ENCODE data around the gene PSMD5. TPM values are rescaled to one million over a fixed set of nuclear protein-coding genes. Genes with fewer than 3 reads are reported as not detected.

The PSMD5 gene
- total and polyA plus RNA-seq, 10 of the 15 experiments (the other 5 are each of a cell fraction or from before 2014, with no cell fraction given) = 8.8 to 47.7 (median 25.1) TPM

DNA sequence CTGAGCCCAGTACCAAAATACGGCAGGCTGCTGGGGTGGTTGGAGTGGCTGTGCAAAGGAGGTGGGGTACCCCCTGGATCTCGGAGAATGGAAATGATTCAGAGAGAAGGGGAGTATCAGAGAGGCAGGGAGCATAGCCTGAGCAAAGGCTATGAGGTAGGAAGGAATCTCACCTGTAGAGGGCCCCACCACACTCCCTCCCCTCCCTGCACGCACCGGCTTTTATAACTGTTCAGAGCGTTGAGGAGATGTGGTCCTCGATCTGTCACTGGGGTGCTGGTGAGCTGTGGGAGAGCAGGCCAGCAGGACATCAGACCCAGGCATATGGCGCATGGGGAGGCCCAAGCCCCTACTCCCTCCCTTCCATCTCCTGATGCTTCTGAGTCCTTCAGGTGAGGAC, 21.1 kb upstream of the PSMD5 start (continued):
- TF ChIP-seq ZNF592 (IDR thresholded peaks at IDR 0.05) (no peak), FOXM1 (IDR thresholded peaks at IDR 0.05; ENCODE audit: low read depth, low read length) (no peak), CBX3 (IDR thresholded peaks at IDR 0.05; ENCODE audit: borderline replicate concordance, low read depth) (no peak), ESRRA (IDR thresholded peaks at IDR 0.05; ENCODE audit: low read length) (no peak)

- no peaks in the 10 kb centered on the region for H3K9me3 ChIP-seq (replicated peaks; ENCODE audit: control insufficient read depth, insufficient read depth, low read length)
- intact Hi-C loops (cut with micrococcal nuclease; ENCODE audit: unreplicated experiment) = no loop called here
- H4K20me1 ChIP-seq (ENCODE audit: control insufficient read depth, insufficient read depth) = no peaks in the 10 kb centered on the region
- H3K9ac ChIP-seq (ENCODE audit: control insufficient read depth, insufficient read depth, low read length) = no peak overlapping the region
- H3K4me3 ChIP-seq = no peak overlapping the region
- in situ Hi-C loops (cut with MboI) = no loop called here
- ChIA-PET CTCF (no interaction called here), SMC1A (ENCODE audit: uncharacterized antibody, unreplicated experiment) (interaction anchor here (1.0 kb wide), 1 partner anchor 62 kb away, joined by 3 read pairs; no protein-coding TSS in a partner anchor), POLR2A (no interaction called here), RAD21 (ENCODE audit: unreplicated experiment) (no interaction called here)
- ATAC-seq (no peak), DNase-seq (ENCODE audit: low read depth, low spot score) (no peak), FAIRE-seq (no peak)
- H2AFZ ChIP-seq (ENCODE audit: control insufficient read depth, low read depth, low read length) = no peak overlapping the region
- no peaks in the 10 kb centered on the region for H3K4me1 ChIP-seq (ENCODE audit: control insufficient read depth, insufficient read depth, low read length)
- no peak overlapping the region for H3K27ac ChIP-seq (ENCODE audit: control insufficient read depth, insufficient read depth)
- no peak for TF ChIP-seq BHLHE40 (IDR thresholded peaks at IDR 0.05; ENCODE audit: borderline replicate concordance in 1 of 2, low read depth in 2 of 2, low read length in 1 of 2)
- no peak for TF ChIP-seq NFYA (IDR thresholded peaks at IDR 0.05; ENCODE audit: borderline replicate concordance, low read depth, low read length)
- H3K27me3 ChIP-seq (replicated peaks in 1 of 2; ENCODE audit: control insufficient read depth in 2 of 2, insufficient read depth in 2 of 2, low read length in 1 of 2) = no peaks in the 10 kb centered on the region
- peaks cover 34 to 59% of the 10 kb centered on the region in 2 experiments for H3K36me3 ChIP-seq (ENCODE audit: control insufficient read depth in 2 of 2, insufficient read depth in 2 of 2, low read length in 1 of 2)
- no TSS peak for BruUV-seq (replicated peaks)
- WGBS (ENCODE audit: insufficient coverage, insufficient replicate concordance, low lambda C conversion rate, missing lambda C conversion rate) = 97% methylated on average over 12 of the region's 12 CpGs
- H3K4me2 ChIP-seq (ENCODE audit: control insufficient read depth, insufficient read depth) = no peak overlapping the region
- H3K79me2 ChIP-seq (ENCODE audit: control insufficient read depth, insufficient read depth, low read length) = no peaks in the 10 kb centered on the region
Observed at GRCh38 chr9:120862452-120862851, 19.7 kb upstream of the PSMD5 start.

Data from GM12878 (cell line).